CD4-positive, alpha-beta T cell treated with Interleukin-12 subunit alpha and Interleukin-12 subunit beta, for 1 hour (primary cell): Measurements from ENCODE around the gene ELP5.

ENCODE experiments used
- DNase-seq: peaks from one replicate; pipeline ENCODE4 v3.0.0-alpha.2; 2020

Gene ELP5

GRCh38 chr17:7258731-7259554 is 6.9 kb downstream of the ELP5 start:
- no peak for DNase-seq

DNA sequence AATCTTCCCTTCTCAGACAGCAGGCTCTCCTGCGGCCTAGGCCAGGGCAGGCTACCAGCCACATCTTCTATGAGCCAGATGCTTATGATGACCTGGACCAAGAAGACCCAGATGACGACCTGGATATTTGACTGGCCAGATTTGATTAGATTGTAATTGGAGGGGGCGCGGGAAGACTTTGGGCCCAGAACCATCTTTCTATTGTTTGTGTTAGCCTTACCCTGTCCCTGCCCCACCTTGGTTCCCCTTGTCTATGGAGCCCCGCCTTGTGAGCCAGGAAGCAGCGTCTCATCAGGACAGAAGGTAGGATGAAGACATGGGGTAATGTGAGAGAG is 7.5 kb downstream of the ELP5 start:
- DNase-seq: no peak

DNA sequence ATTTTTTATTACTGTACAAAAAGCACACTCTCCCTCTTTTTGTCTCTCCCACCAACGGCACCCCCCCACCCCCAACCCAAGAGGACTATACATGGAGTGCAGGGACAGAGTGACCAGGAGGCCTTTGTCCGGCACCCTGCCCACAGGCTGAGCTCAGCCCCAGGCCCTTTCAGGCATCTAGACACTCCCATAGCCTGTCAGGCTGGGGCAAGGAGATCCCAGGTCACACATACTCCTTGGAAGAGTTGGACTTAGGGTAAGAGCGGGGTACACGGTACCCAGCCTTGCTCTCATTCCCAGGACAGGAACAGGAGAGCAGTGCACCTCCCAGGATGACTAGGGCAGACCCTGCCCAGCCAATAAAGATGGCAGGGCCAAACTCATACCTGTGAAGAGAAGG is 8.1 kb downstream of the ELP5 start:
- DNase-seq: no peak

- DNase-seq: peak; percentile 39
These were observed 8.8 kb downstream of the ELP5 start for GRCh38 chr17:7260651-7261378.

DNA sequence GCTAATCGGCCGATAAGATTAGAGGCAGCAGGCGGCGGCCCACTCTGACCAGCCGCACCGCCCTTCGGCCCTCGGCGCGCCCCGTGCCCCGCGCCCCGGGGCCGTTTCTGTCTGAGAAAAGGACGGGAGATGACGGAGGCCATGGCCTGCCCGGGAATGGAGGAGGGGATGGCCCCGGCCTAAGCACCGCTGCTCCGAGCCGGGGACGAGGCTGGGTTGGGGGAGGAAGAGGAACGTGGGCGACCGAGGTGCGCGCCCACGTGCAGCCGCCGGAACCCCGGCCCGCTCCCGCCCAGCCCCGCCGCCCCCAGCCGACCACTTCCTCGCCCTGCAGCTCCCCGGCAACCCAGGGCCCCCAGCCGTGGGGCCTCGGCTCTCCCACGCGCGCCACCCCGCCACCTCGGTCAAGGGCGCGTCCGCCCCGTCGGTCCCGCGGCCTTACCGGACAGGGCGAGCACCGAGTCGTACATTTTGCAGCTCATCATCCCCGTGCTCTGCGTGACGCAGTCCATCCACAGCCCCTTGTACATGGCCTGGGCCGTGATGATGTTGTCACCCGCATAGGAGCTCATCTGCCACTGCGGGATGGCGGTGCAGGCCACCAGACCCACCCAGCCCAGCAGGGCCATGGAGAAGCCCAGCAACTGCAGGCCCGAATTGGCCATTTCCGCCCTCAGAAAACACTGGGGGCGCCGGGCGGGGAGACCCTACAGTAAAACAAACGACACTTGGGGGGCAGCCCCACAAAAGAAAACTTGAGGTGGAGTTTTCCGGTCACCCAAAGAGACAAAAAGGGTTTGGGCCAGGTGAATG is 9.6 kb downstream of the ELP5 start:
- DNase-seq: peak; percentile 39

DNA sequence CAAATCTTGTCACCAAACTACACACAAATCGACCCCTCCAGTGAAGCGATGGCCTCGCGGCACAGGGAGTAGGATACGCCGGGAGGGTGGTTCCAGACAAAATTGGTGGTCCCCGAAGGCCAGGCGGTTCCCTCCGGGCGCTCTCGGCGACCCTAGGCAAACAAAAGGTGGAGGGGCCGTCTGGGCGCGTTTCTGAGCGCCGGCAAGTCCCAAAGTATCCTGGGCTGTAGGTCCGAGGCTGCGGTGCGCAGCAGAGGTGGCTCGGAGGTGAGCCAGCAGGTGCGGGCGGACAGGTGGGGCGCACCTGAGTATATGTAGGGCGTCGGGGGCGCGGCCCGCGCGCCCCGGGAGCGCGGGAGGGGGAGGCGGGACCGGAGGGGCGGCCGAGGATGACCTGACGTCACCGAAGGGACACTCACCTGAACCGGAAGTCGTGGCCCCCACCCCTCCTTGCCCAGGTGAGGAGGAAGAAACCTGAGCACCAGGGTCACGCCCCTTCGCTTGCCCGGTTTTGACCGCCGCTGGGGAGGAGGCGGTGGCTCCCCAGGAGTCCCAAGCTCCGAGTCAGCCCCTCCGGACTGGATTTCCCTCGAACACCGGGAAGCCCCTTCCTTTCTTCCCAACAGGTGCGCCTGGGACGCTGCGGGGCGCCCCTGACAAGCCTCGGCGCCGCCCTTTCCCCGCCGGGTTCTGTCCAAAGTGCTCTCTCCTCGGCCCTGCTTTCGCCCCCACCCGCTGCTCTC is 10.3 kb downstream of the ELP5 start, which contains the start of gene CLDN7:
CLDN7 (minus strand) TSS at position 287 of the 743 bp plus-strand sequence. CDS start 435 bp downstream, outside the sequence.
- no peak for DNase-seq

- DNase-seq: no peak
These were observed 11.2 kb downstream of the ELP5 start for GRCh38 chr17:7262935-7263800.

- DNase-seq: no peak
These were observed 11.7 kb downstream of the ELP5 start for GRCh38 chr17:7263801-7264078.

DNA sequence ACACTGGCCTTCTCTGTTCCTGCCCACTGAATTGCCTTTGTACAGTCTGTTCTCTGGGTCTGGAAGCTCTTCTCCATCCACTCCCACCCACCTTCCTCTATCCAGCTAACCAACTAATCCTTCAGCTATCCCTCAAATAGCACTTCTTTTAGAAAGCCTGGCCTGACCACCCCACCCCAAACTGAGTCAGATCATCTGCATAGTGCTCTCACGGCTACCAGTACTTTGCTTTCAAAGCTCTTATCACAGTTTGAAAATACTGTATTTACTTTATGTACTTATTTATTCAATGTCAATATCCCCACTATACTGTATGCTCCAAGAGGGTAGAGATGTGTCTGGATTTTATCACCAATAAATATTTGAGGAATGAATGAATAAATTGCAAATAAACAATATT is 14.8 kb downstream of the ELP5 start:
- DNase-seq: no peak

DNA sequence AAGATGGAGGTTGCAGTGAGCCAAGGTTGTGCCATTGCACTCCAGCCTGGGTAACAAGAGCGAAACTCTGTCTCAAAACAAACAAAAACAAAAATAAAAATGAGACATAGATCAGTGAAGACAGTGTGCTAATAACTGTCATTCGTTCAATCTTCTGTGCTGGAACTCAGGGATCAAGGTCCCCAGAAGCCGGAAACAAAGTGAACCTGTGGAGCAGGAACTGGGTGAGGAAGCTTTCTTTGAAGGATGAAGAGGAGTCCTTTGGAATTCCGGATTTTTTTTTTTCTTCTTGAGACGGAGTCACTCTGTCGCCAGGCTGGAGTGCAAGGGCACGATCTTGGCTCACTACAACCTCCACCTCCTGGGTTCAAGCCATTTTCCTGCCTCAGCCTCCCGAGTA is 27.4 kb downstream of the ELP5 start:
- DNase-seq: no peak

DNA sequence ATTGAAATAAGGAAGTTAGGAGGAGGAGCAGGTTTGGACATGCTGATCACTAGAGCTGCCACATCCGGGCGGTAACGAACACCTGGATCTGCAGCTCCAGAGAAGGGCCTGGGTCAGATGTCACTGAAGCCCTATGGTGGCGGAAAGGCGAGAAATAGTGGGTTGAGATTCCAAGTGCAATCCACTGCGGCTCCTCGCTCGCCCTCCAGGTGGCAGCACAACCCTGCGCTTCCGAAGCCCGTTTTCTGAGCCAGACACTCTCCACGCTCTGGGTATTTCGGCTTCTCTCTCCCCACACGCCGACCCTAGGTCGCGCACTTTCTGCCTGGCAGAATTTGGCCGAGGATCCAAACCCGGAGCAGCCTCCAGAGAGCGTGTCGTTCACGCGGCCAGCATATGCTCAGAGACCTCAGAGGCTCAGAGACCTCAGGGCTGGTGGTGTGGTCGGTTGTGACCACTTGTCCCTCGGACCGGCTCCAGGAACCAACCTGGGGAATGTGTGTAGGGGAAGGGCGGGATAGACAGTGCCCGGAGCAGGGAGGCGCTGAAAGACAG is 28.6 kb downstream of the ELP5 start:
- DNase-seq: peak; percentile 89

- DNase-seq: peak; percentile 90
These were observed 29.3 kb downstream of the ELP5 start, which contains the start of gene SLC2A4 for GRCh38 chr17:7281074-7281952. Gene SLC2A4, plus strand, starts transcription at chr17:7281718. Its CDS starts 217 bp downstream, at chr17:7281935.

DNA sequence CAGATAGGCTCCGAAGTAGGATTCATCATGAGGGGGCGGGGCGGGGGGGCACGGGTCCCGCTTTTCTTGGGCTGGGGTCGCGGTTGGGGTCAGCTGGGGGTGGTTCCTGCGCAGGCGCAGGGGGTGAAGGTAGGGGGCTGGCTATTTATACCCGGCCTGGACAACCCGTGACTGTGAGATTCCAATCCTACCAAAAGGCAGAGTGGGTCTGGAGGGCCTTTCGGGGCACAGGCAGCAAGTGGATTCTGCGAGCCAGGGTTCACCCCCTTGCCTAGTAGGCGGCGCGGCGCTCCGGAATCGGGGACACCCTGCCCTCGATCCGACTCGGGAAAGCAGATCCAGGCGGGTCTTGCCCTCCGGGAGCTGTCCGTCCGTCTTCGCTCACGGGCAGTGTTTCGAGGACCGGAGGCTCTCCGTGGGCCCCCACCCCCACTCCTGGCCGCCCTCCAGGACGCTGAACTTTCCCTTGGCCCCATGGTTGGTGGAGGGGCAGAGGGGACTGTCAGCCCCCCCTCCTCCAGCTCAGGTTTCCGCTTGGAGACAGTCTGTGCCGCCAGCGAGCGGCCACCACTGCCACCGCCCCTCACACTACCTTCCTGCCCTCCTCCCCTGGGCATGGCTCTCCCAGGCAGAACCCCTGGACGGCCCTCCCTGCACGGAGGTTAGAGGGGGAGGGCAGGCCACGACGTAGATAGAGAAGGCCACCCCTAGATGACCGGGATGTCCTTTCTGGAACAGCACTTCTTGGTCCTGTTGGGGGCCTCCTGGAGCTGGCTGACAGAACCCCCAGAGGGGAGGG is 30.1 kb downstream of the ELP5 start:
- DNase-seq: no peak

- DNase-seq: no peak
These were observed 30.8 kb downstream of the ELP5 start for GRCh38 chr17:7282752-7283321.

DNA sequence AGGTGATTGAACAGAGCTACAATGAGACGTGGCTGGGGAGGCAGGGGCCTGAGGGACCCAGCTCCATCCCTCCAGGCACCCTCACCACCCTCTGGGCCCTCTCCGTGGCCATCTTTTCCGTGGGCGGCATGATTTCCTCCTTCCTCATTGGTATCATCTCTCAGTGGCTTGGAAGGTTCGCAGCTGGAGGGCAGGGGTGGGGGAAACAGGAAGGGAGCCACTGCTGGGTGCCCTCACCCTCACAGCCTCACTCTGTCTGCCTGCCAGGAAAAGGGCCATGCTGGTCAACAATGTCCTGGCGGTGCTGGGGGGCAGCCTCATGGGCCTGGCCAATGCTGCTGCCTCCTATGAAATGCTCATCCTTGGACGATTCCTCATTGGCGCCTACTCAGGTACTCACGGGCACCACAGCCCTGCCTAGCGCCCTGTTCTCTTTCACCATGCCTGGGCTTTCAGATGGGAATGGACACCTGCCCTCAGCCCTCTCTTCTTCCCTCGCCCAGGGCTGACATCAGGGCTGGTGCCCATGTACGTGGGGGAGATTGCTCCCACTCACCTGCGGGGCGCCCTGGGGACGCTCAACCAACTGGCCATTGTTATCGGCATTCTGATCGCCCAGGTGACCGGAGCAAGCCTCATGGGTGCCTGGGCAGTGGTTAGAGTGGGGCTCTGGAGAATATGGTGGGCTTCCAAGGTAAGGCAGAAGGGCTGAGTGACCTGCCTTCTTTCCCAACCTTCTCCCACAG is 31.6 kb downstream of the ELP5 start:
- DNase-seq: no peak

GRCh38 chr17:7284911-7285310 is 32.9 kb downstream of the ELP5 start:
- no peak for DNase-seq

DNA sequence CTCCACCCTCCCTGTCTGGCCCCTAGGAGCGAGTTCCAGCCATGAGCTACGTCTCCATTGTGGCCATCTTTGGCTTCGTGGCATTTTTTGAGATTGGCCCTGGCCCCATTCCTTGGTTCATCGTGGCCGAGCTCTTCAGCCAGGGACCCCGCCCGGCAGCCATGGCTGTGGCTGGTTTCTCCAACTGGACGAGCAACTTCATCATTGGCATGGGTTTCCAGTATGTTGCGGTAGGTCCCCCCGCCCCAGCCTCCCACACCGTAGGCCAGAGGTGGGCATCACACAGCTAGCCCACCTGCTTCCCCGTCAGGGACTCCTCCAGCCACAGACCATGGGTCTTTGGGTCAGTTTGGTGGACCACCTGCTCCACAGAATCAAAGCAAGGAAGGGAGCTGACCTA is 33.7 kb downstream of the ELP5 start:
- no peak for DNase-seq

- no peak for DNase-seq
These were observed 37.4 kb downstream of the ELP5 start for GRCh38 chr17:7289256-7290032.
